ENCODE data around the gene ACRV1.

ACRV1 gene

DNA sequence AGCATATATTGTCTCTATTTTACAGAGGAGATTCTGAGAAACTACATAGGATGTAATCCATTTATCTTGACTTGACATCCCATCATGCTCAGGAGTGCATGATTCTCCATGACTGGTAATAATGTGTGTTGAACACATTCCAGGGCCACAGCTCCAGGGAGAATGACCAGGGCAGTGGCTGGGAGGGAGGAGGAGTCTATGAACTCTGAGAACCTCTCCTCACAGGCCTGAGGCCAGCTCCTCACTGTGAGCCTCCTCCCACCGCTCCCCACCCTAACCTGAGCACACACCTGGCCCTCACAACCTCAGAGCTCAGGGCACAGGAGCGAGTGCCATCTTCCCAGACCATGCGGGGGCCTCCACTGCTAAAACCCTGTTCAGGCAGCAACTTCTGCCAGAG, 8.0 kb upstream of the ACRV1 start (continued):
- TF ChIP-seq HOXD13 (CRISPR knock-in tag; IDR thresholded peaks at IDR 0.05; ENCODE audit: borderline replicate concordance) (no peak), ZNF433 (tag by site-specific recombination; IDR thresholded peaks at IDR 0.05; ENCODE audit: low read depth) (no peak), ZFP69B (tag by site-specific recombination; IDR thresholded peaks at IDR 0.05) (no peak), ZNF473 (tag by site-specific recombination; IDR thresholded peaks at IDR 0.05) (no peak), ZNF76 (tag by site-specific recombination; IDR thresholded peaks at IDR 0.05; ENCODE audit: borderline replicate concordance, low read depth) (no peak), ZNF112 (tag by site-specific recombination; IDR thresholded peaks at IDR 0.05) (no peak), ZNF555 (tag by site-specific recombination; conservative IDR thresholded peaks at IDR 0.05) (no peak), ZBTB49 (tag by site-specific recombination; IDR thresholded peaks at IDR 0.05; ENCODE audit: low read depth) (no peak), ZBTB7A (tag by site-specific recombination; IDR thresholded peaks at IDR 0.05; ENCODE audit: low read depth) (no peak), ZNF37A (tag by site-specific recombination; IDR thresholded peaks at IDR 0.05) (no peak)

DNA sequence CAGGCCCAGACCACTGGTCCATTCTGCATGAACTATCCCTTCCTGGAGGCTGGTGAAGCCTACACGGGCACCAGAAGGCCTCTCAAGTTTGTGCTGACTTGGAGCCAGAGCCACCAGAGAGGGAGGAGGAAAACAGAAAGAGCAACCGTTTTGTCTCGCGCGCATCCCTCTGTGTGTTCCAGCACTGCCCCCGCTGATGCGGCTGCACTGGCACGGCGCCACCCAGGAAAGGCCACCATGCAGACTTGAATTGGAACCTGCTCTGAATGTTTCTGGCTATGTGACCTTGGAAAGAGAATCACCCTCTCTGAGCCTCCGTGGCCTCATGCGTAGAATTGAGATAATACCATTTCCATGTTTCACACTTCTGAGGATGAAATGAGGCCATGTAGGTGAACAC, 7.4 kb upstream of the ACRV1 start:
- Histone ChIP-seq H3K36me3 (ENCODE audit: control insufficient read depth in 2 of 2, insufficient read depth in 1 of 2, low read length in 2 of 2) (no peaks in the 10 kb centered on the region), H3K4me1 (ENCODE audit: control insufficient read depth, insufficient read depth, low read length) (no peaks in the 10 kb centered on the region), H3K27ac (ENCODE audit: extremely low read depth, low read depth, low read length) (no peak overlapping the region), H3K9me3 (ENCODE audit: control insufficient read depth, insufficient read depth, low read depth, low read length) (no peaks in the 10 kb centered on the region), H3K4me3 (ENCODE audit: low read depth, low read length) (no peak overlapping the region)
- ChIA-PET CTCF (interaction anchor here (0.9 kb wide), 1 partner anchor 8 kb away, joined by 3 read pairs; no protein-coding TSS in a partner anchor), POLR2A (no interaction called here)
- TF ChIP-seq ZNF571 (tag by site-specific recombination; IDR thresholded peaks at IDR 0.05): no peak
- TF ChIP-seq ZNF391 (tag by site-specific recombination; IDR thresholded peaks at IDR 0.05; ENCODE audit: borderline replicate concordance, low read depth): no peak
- no peak for TF ChIP-seq RBAK (tag by site-specific recombination; IDR thresholded peaks at IDR 0.05)
- TF ChIP-seq, protein P1, sequence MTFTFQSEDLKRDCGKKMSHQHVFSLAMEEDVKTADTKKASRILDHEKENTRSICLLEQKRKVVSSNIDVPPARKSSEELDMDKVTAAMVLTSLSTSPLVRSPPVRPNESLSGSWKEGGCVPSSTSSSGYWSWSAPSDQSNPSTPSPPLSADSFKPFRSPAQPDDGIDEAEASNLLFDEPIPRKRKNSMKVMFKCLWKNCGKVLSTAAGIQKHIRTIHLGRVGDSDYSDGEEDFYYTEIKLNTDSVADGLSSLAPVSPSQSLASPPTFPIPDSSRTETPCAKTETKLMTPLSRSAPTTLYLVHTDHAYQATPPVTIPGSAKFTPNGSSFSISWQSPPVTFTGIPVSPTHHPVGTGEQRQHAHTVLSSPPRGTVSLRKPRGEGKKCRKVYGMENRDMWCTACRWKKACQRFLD (tag by site-specific recombination; IDR thresholded peaks at IDR 0.05): no peak
- TF ChIP-seq ZEB2 (tag by site-specific recombination; IDR thresholded peaks at IDR 0.05): no peak
- TF ChIP-seq ZNF624 (tag by site-specific recombination; IDR thresholded peaks at IDR 0.05): no peak
- TF ChIP-seq ZNF324 (tag by site-specific recombination; IDR thresholded peaks at IDR 0.05): no peak
- no peak for TF ChIP-seq KLF7 (tag by site-specific recombination; IDR thresholded peaks at IDR 0.05; ENCODE audit: borderline replicate concordance)
- no peak for TF ChIP-seq ZNF558 (tag by site-specific recombination; IDR thresholded peaks at IDR 0.05)
- TF ChIP-seq GLI2 (tag by site-specific recombination; IDR thresholded peaks at IDR 0.05; ENCODE audit: borderline replicate concordance, low read depth): no peak
- no peak for TF ChIP-seq ZNF416 (tag by site-specific recombination; IDR thresholded peaks at IDR 0.05)
- TF ChIP-seq ZNF560 (tag by site-specific recombination; IDR thresholded peaks at IDR 0.05; ENCODE audit: borderline replicate concordance): no peak
- TF ChIP-seq ZNF202 (tag by site-specific recombination; IDR thresholded peaks at IDR 0.05; ENCODE audit: borderline replicate concordance): no peak

DNA sequence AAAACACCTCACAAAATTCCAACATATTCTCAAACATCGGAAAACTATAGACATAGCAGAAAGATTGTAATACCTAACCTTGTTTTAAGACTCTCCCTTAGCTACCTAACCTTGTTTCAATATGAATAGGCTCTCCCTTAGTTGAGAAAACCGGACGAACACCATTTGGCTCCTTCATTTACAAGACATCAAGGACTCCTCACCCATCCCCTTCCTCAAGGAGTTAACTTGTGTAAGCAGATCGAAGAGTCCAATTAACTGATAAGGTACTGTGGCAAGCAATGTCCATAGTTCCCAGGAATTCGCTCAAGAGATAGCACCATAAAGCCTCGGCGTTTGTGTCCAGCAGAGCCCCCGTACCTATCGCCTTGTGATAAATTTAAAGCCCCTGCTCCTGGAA, 4.6 kb upstream of the ACRV1 start:
- H3K36me3 ChIP-seq (ENCODE audit: control insufficient read depth in 2 of 2, insufficient read depth in 1 of 2, low read length in 2 of 2): no peaks in the 10 kb centered on the region
- H3K4me3 ChIP-seq (ENCODE audit: low read depth, low read length): no peak overlapping the region
- TF ChIP-seq ZNF560 (tag by site-specific recombination; IDR thresholded peaks at IDR 0.05; ENCODE audit: borderline replicate concordance) (no peak), MYNN (tag by site-specific recombination; IDR thresholded peaks at IDR 0.05; ENCODE audit: borderline replicate concordance) (no peak), ZNF561 (tag by site-specific recombination; IDR thresholded peaks at IDR 0.05; ENCODE audit: borderline replicate concordance) (no peak), ZNF664 (tag by site-specific recombination; IDR thresholded peaks at IDR 0.05) (no peak), MEIS1 (CRISPR knock-in tag; IDR thresholded peaks at IDR 0.05; ENCODE audit: borderline replicate concordance) (no peak), ZNF324 (tag by site-specific recombination; IDR thresholded peaks at IDR 0.05) (no peak), ZNF404 (tag by site-specific recombination; IDR thresholded peaks at IDR 0.05) (no peak), REPIN1 (tag by site-specific recombination; IDR thresholded peaks at IDR 0.05; ENCODE audit: low read depth) (no peak), ZNF558 (tag by site-specific recombination; IDR thresholded peaks at IDR 0.05) (no peak), ZNF426 (tag by site-specific recombination; IDR thresholded peaks at IDR 0.05) (no peak), SP3 (tag by site-specific recombination; IDR thresholded peaks at IDR 0.05) (no peak), ZNF248 (tag by site-specific recombination; IDR thresholded peaks at IDR 0.05) (no peak)
- POLR2A ChIA-PET: interaction anchor here (0.6 kb wide), 1 partner anchor 177 kb away, joined by 4 read pairs; no protein-coding TSS in a partner anchor
- H3K4me1 ChIP-seq (ENCODE audit: control insufficient read depth, insufficient read depth, low read length): no peaks in the 10 kb centered on the region
- no peak overlapping the region for H3K27ac ChIP-seq (ENCODE audit: extremely low read depth, low read depth, low read length)
- H3K9me3 ChIP-seq (ENCODE audit: control insufficient read depth, insufficient read depth, low read depth, low read length): no peaks in the 10 kb centered on the region
- CTCF ChIA-PET: no interaction called here

Measured in HEK293 (cell line).